H9 (cell line): Measurements from ENCODE around the gene RSAD2. TPM values are rescaled to one million over a fixed set of nuclear protein-coding genes. Genes with fewer than 3 reads are reported as not detected.

Source experiments
- DNase-seq: peaks from one replicate; pipeline ENCODE4 v3.0.0-alpha.2; 2017
- H2AFZ ChIP-seq: one replicate; pipeline ENCODE4 v1.6.1; 2013; ENCODE audit warnings: mild to moderate bottlenecking, low read length, control low read depth, moderate library complexity
- H2AK5ac ChIP-seq: 2 replicates; pipeline ENCODE4 v1.6.1; 2013; ENCODE audit warnings: low read length, control low read depth, mixed read lengths; ENCODE audit not compliant: insufficient read length
- H2BK120ac ChIP-seq: one replicate; pipeline ENCODE4 v1.6.1; 2013; ENCODE audit warnings: low read depth, mild to moderate bottlenecking, low read length, control low read depth, inconsistent platforms; ENCODE audit not compliant: poor library complexity, severe bottlenecking
- H2BK12ac ChIP-seq: 2 replicates; pipeline ENCODE4 v1.6.1; 2013; ENCODE audit warnings: low read length, control low read depth, mixed read lengths, low read depth; ENCODE audit not compliant: insufficient read length
- H2BK15ac ChIP-seq: 2 replicates; pipeline ENCODE4 v1.6.1; 2013; ENCODE audit warnings: low read depth, low read length, control low read depth
- H2BK20ac ChIP-seq: one replicate; pipeline ENCODE4 v1.6.1; 2013; ENCODE audit warnings: low read depth, mild to moderate bottlenecking, low read length, control low read depth, inconsistent platforms; ENCODE audit not compliant: poor library complexity, severe bottlenecking
- H2BK5ac ChIP-seq: 2 replicates; pipeline ENCODE4 v1.6.1; 2013; ENCODE audit warnings: low read length, control low read depth, mixed read lengths; ENCODE audit not compliant: insufficient read length
- H3K14ac ChIP-seq: 2 replicates; pipeline ENCODE4 v1.6.1; 2013; ENCODE audit warnings: low read length, control low read depth; ENCODE audit not compliant: insufficient read depth
- H3K18ac ChIP-seq: 2 replicates; pipeline ENCODE4 v1.6.1; 2013; ENCODE audit warnings: low read depth, mild to moderate bottlenecking, mixed read lengths, low read length, control low read depth; ENCODE audit not compliant: insufficient read length
- H3K23ac ChIP-seq: 2 replicates; pipeline ENCODE4 v1.6.1; 2013; ENCODE audit warnings: low read length, control low read depth, mixed read lengths, low read depth; ENCODE audit not compliant: insufficient read length
- H3K23me2 ChIP-seq: 2 replicates; pipeline ENCODE4 v1.6.1; 2013; ENCODE audit warnings: low read depth, mild to moderate bottlenecking, mixed read lengths, low read length, control low read depth; ENCODE audit not compliant: insufficient read length, poor library complexity, severe bottlenecking
- H3K27ac ChIP-seq: 2 replicates; pipeline ENCODE4 v1.5.1; 2013; ENCODE audit warnings: low read length, control low read depth, mixed read lengths, low read depth; ENCODE audit not compliant: insufficient read length
- H3K27me3 ChIP-seq: 2 replicates; pipeline ENCODE4 v1.6.1; 2013; ENCODE audit warnings: low read length, control low read depth, inconsistent platforms; ENCODE audit not compliant: insufficient read depth
- H3K4ac ChIP-seq: 2 replicates; pipeline ENCODE4 v1.6.1; 2013; ENCODE audit warnings: low read depth, mild to moderate bottlenecking, control low read depth, inconsistent platforms, low read length, moderate library complexity
- H3K4me1 ChIP-seq: 2 replicates; pipeline ENCODE4 v1.6.1; 2013; ENCODE audit warnings: low read length, control low read depth, inconsistent platforms; ENCODE audit not compliant: insufficient read depth
- H3K4me2 ChIP-seq: 2 replicates; pipeline ENCODE4 v1.6.1; 2013; ENCODE audit warnings: low read length, control low read depth, mixed read lengths; ENCODE audit not compliant: insufficient read length, insufficient read depth
- H3K56ac ChIP-seq: 2 replicates; pipeline ENCODE4 v1.6.1; 2013; ENCODE audit warnings: low read depth, mild to moderate bottlenecking, mixed read lengths, low read length, control low read depth; ENCODE audit not compliant: insufficient read length
- H3K79me1 ChIP-seq: 2 replicates; pipeline ENCODE4 v1.6.1; 2013; ENCODE audit warnings: low read depth, mild to moderate bottlenecking, moderate library complexity, low read length, control low read depth, inconsistent platforms; ENCODE audit not compliant: insufficient read depth, poor library complexity, severe bottlenecking
- H3K79me2 ChIP-seq: 2 replicates; pipeline ENCODE4 v1.6.1; 2013; ENCODE audit warnings: low read length, control low read depth, inconsistent platforms; ENCODE audit not compliant: insufficient read depth
- H3K9ac ChIP-seq: 2 replicates; pipeline ENCODE4 v1.6.1; 2013; ENCODE audit warnings: low read length, control low read depth, mixed read lengths; ENCODE audit not compliant: insufficient read length; ENCODE audit errors: extremely low read depth
- H3K9me3 ChIP-seq: one replicate; pipeline ENCODE4 v1.6.1; 2013; ENCODE audit warnings: low read depth, low read length, inconsistent platforms; ENCODE audit not compliant: control insufficient read depth
- H3T11ph ChIP-seq: one replicate; pipeline ENCODE4 v1.6.1; 2013; ENCODE audit warnings: mild to moderate bottlenecking, low read length, control low read depth, inconsistent platforms
- H4K20me1 ChIP-seq: one replicate; pipeline ENCODE4 v1.6.1; 2013; ENCODE audit not compliant: control insufficient read depth, insufficient read length, insufficient read depth
- H4K5ac ChIP-seq: 2 replicates; pipeline ENCODE4 v1.6.1; 2013; ENCODE audit warnings: low read depth, mild to moderate bottlenecking, mixed read lengths, low read length, control low read depth; ENCODE audit not compliant: insufficient read length
- H4K8ac ChIP-seq: replicated peaks from 2 replicates; pipeline ENCODE4 v1.6.1; 2013; ENCODE audit warnings: low read length, control low read depth, mixed read lengths, low read depth; ENCODE audit not compliant: insufficient read length
- H4K91ac ChIP-seq: 2 replicates; pipeline ENCODE4 v1.6.1; 2013; ENCODE audit warnings: low read depth, mild to moderate bottlenecking, moderate library complexity, mixed read lengths, low read length, control low read depth; ENCODE audit not compliant: insufficient read length
- H3K27ac Mint-ChIP-seq, 3 experiments: 2 replicates in 2 of 3; 3 replicates in 1 of 3; pipeline ENCODE4 v1.8.0; 2020 to 2021; ENCODE audit warnings: mixed read lengths in 3 of 3, mild to moderate bottlenecking in 1 of 3, moderate library complexity in 1 of 3
- H3K27me3 Mint-ChIP-seq: 2 replicates; pipeline ENCODE4 v1.8.0; 2021; ENCODE audit warnings: low read depth, mild to moderate bottlenecking, moderate library complexity, mixed read lengths
- H3K36me3 Mint-ChIP-seq, 3 experiments: 2 replicates in 2 of 3; 3 replicates in 1 of 3; pipeline ENCODE4 v1.8.0; 2020 to 2021; ENCODE audit warnings: low read depth in 3 of 3, mixed read lengths in 3 of 3; ENCODE audit not compliant: insufficient read depth in 1 of 3
- H3K4me1 Mint-ChIP-seq, 2 experiments: 2 replicates each; pipeline ENCODE4 v1.8.0; 2020; ENCODE audit warnings: mixed read lengths in 2 of 2
- H3K4me3 Mint-ChIP-seq, 2 experiments: 2 replicates in 1 of 2; 3 replicates in 1 of 2; pipeline ENCODE4 v1.8.0; 2020 to 2021; ENCODE audit warnings: mild to moderate bottlenecking in 2 of 2, mixed read lengths in 2 of 2, moderate library complexity in 1 of 2
- H3K9me3 Mint-ChIP-seq, 2 experiments: 2 replicates in 1 of 2; 3 replicates in 1 of 2; pipeline ENCODE4 v1.8.0; 2020; ENCODE audit warnings: mild to moderate bottlenecking in 2 of 2, mixed read lengths in 2 of 2, moderate library complexity in 1 of 2
- WGBS: extraction: QIAGEN DNeasy Blood & Tissue Kit; methylation state at CpG from one replicate; pipeline ENCODE4 v1.1.7; 2013; ENCODE audit warnings: missing lambda C conversion rate, low lambda C conversion rate, mixed read lengths; ENCODE audit not compliant: insufficient read length; ENCODE audit errors: extremely low coverage; 5-methylcytosine and 5-hydroxymethylcytosine counted together
- total RNA-seq: library from RNA; stranded (reverse); gene quantifications from 2 replicates; pipeline ENCODE4 v1.2.1, GENCODE V29; 2021
- TF ChIP-seq, protein P1 (sequence below): fragments of 200-600 bp; sonication (generic); conservative IDR thresholded peaks from 3 replicates; pipeline ENCODE4 v1.8.0; 2021; ENCODE audit warnings: antibody characterized with exemption, mild to moderate bottlenecking

RSAD2 gene
- total RNA-seq, 1 experiment from 2014 or later = not detected

DNA sequence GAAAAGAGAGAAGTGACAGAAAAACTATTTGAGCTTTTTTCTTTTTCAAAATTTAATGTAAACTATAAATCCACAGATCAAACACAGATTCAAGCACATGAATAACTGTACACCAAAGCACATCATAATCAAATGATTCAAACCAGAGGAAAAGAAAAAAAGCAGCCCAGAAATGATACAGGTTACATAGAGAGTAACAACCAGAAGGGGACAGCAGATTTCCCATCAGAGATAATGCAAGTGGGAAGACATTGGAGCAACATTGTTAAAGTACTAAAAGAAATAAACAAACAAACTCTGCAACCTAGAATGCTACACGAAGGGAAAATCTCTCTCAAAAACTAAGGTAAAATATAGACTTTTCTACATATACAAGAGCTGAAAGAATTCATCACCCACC lies 46.3 kb upstream of the RSAD2 start:
- Mint-ChIP-seq H3K36me3 (peaks cover 9 to 28% (median 11%) of the 10 kb centered on the region in 3 experiments), H3K4me1 (peaks cover 4 to 9% of the 10 kb centered on the region in 2 experiments)

More for the DNA sequence above, 46.3 kb upstream of the RSAD2 start:
- H4K8ac ChIP-seq = no peak overlapping the region
- H3K23me2 ChIP-seq = no peaks in the 10 kb centered on the region
- no peak overlapping the region for H2AK5ac ChIP-seq
- no peak overlapping the region for H3K23ac ChIP-seq
- no peak overlapping the region for H3K4me2 ChIP-seq
- H2AFZ ChIP-seq = no peak overlapping the region
- no peak overlapping the region for H4K5ac ChIP-seq
- no peak overlapping the region for H3K4ac ChIP-seq
- no peak overlapping the region for H2BK20ac ChIP-seq
- H2BK15ac ChIP-seq = no peak overlapping the region
- H3K27ac Mint-ChIP-seq = no peak overlapping the region
- H3K79me1 ChIP-seq = no peaks in the 10 kb centered on the region
- TF ChIP-seq, protein P1, sequence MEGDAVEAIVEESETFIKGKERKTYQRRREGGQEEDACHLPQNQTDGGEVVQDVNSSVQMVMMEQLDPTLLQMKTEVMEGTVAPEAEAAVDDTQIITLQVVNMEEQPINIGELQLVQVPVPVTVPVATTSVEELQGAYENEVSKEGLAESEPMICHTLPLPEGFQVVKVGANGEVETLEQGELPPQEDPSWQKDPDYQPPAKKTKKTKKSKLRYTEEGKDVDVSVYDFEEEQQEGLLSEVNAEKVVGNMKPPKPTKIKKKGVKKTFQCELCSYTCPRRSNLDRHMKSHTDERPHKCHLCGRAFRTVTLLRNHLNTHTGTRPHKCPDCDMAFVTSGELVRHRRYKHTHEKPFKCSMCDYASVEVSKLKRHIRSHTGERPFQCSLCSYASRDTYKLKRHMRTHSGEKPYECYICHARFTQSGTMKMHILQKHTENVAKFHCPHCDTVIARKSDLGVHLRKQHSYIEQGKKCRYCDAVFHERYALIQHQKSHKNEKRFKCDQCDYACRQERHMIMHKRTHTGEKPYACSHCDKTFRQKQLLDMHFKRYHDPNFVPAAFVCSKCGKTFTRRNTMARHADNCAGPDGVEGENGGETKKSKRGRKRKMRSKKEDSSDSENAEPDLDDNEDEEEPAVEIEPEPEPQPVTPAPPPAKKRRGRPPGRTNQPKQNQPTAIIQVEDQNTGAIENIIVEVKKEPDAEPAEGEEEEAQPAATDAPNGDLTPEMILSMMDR = no peak
- H3T11ph ChIP-seq = no peak overlapping the region
- H3K9me3 ChIP-seq = no peaks in the 10 kb centered on the region
- no peak overlapping the region for H3K14ac ChIP-seq
- H3K56ac ChIP-seq = no peak overlapping the region
- no peaks in the 10 kb centered on the region for H3K4me1 ChIP-seq
- H3K27me3 Mint-ChIP-seq = no peaks in the 10 kb centered on the region; the same call in 1 of the 2 replicates
- no peak overlapping the region for H3K18ac ChIP-seq
- DNase-seq = no peak
- peaks cover 40 to 46% of the 10 kb centered on the region in 2 experiments for H3K9me3 Mint-ChIP-seq
- no peak overlapping the region for H2BK120ac ChIP-seq
- WGBS = no CpG with 5 or more reads among the region's 1 CpG
- no peaks in the 10 kb centered on the region for H3K27me3 ChIP-seq
- H4K20me1 ChIP-seq = no peaks in the 10 kb centered on the region
- no peak overlapping the region for H3K4me3 Mint-ChIP-seq
- H4K91ac ChIP-seq = no peak overlapping the region
- H3K79me2 ChIP-seq = no peaks in the 10 kb centered on the region
- H2BK12ac ChIP-seq = no peak overlapping the region
- H2BK5ac ChIP-seq = no peak overlapping the region
- no peak overlapping the region for H3K9ac ChIP-seq
- no peak overlapping the region for H3K27ac ChIP-seq
